Activated B cell treated with CpG ODN at 0.5 μM for 24 hours (primary cell): ENCODE results near the gene PIP5K1B. TPM values are rescaled to one million over a fixed set of nuclear protein-coding genes. Genes with fewer than 3 reads are reported as not detected.

ENCODE experiments used
- ATAC-seq: fragments of 200-7000 bp; cut with Tn5 transposase; one replicate; pipeline ENCODE4 v1.10.0; 2021; ENCODE audit warnings: low read depth, mild to moderate bottlenecking, moderate library complexity
- CTCF ChIA-PET: fragments of 350-600 bp; sonication (Branson Sonifier 250); formaldehyde crosslinking; loops from one replicate; lab custom pipeline; 2021; ENCODE audit warnings: antibody characterized with exemption; lab: Charles Lee
- POLR2A ChIA-PET: fragments of 350-600 bp; sonication (Branson Sonifier 250); formaldehyde crosslinking; loops from one replicate; lab custom pipeline; 2021; ENCODE audit warnings: antibody characterized with exemption; lab: Charles Lee
- DNase-seq: peaks from one replicate; pipeline ENCODE4 v3.0.0; 2022
- H3K27ac Mint-ChIP-seq: one replicate; pipeline ENCODE4 v1.8.0; 2020; ENCODE audit warnings: mixed read lengths
- H3K27me3 Mint-ChIP-seq: one replicate; pipeline ENCODE4 v1.8.0; 2021; ENCODE audit warnings: mixed read lengths
- H3K36me3 Mint-ChIP-seq: one replicate; pipeline ENCODE4 v1.8.0; 2021; ENCODE audit warnings: low read depth, mixed read lengths
- H3K4me1 Mint-ChIP-seq: one replicate; pipeline ENCODE4 v1.8.0; 2021; ENCODE audit warnings: mixed read lengths
- H3K4me3 Mint-ChIP-seq: one replicate; pipeline ENCODE4 v1.8.0; 2020; ENCODE audit warnings: mild to moderate bottlenecking, mixed read lengths
- H3K9me3 Mint-ChIP-seq: one replicate; pipeline ENCODE4 v1.8.0; 2020; ENCODE audit warnings: mixed read lengths
- intact Hi-C: fragments of 100-400 bp; cut with micrococcal nuclease; formaldehyde crosslinking; loops from one replicate; pipeline ENCODE4 v1.15.1; 2024
- total RNA-seq: library from RNA; stranded (reverse); gene quantifications from 2 replicates; pipeline ENCODE4 v1.2.3, GENCODE V29; 2022
- TF ChIP-seq, protein P1 (sequence below): fragments of 200-600 bp; IDR thresholded peaks from one replicate; pipeline ENCODE4 v1.8.0; 2022; ENCODE audit warnings: antibody characterized with exemption, mild to moderate bottlenecking

PIP5K1B gene
- total RNA-seq, 1 donor from 2014 or later: 22.0 TPM

GRCh38 chr9:68832101-68832500 lies 127.1 kb downstream of the PIP5K1B start:
- intact Hi-C loops: loop anchor here (2.0 kb wide), 1 partner anchor 13 kb away; no protein-coding TSS in a partner anchor
- Mint-ChIP-seq H3K36me3 (peaks cover 33% of the 10 kb centered on the region), H3K27ac (no peak overlapping the region), H3K27me3 (no peaks in the 10 kb centered on the region), H3K4me1 (no peaks in the 10 kb centered on the region), H3K4me3 (no peak overlapping the region), H3K9me3 (no peaks in the 10 kb centered on the region)
- ChIA-PET CTCF (no interaction called here), POLR2A (no interaction called here)
- TF ChIP-seq, protein P1, sequence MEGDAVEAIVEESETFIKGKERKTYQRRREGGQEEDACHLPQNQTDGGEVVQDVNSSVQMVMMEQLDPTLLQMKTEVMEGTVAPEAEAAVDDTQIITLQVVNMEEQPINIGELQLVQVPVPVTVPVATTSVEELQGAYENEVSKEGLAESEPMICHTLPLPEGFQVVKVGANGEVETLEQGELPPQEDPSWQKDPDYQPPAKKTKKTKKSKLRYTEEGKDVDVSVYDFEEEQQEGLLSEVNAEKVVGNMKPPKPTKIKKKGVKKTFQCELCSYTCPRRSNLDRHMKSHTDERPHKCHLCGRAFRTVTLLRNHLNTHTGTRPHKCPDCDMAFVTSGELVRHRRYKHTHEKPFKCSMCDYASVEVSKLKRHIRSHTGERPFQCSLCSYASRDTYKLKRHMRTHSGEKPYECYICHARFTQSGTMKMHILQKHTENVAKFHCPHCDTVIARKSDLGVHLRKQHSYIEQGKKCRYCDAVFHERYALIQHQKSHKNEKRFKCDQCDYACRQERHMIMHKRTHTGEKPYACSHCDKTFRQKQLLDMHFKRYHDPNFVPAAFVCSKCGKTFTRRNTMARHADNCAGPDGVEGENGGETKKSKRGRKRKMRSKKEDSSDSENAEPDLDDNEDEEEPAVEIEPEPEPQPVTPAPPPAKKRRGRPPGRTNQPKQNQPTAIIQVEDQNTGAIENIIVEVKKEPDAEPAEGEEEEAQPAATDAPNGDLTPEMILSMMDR: no peak
- ATAC-seq (no peak), DNase-seq (no peak)

DNA sequence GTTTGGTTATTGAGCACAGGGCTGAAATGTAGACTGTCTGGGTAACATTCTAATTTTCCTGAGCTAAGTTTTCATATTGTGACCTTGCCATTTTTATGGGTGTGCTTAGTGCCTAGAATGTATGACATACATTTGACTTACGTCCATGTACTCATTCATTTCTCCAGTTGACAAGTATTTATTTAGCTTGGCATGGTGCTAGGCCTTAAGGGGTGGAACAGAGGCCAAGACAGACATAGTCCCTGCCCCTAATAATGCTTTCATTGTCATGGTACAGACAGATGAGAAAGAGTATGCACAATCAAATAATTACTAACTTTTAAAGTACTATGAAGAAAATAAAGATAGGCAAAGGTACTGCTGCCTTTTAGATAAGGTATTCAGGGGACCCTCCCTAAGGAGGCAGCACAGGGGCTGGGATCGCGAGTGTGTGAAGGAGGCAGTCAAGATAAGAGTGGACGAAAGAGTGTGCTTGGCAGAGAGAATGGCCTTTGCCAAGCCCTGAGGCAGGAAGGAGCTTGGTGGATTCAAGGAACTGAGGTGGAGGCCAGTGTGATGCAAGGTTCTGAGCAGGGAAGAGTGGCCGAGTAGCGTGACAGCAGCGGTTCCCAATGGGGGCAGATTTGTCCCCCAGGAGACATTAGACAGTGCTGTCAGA lies 128.0 kb downstream of the PIP5K1B start:
- H3K27ac Mint-ChIP-seq: no peak overlapping the region
- H3K4me1 Mint-ChIP-seq: no peaks in the 10 kb centered on the region
- ATAC-seq (no peak), DNase-seq (no peak)
- H3K9me3 Mint-ChIP-seq: no peaks in the 10 kb centered on the region
- H3K4me3 Mint-ChIP-seq: no peak overlapping the region
- TF ChIP-seq, protein P1: no peak
- ChIA-PET CTCF (no interaction called here), POLR2A (no interaction called here)
- no peaks in the 10 kb centered on the region for H3K27me3 Mint-ChIP-seq
- peaks cover 31% of the 10 kb centered on the region for H3K36me3 Mint-ChIP-seq
- intact Hi-C loops: loop anchor here (2.0 kb wide), 1 partner anchor 14 kb away; no protein-coding TSS in a partner anchor

DNA sequence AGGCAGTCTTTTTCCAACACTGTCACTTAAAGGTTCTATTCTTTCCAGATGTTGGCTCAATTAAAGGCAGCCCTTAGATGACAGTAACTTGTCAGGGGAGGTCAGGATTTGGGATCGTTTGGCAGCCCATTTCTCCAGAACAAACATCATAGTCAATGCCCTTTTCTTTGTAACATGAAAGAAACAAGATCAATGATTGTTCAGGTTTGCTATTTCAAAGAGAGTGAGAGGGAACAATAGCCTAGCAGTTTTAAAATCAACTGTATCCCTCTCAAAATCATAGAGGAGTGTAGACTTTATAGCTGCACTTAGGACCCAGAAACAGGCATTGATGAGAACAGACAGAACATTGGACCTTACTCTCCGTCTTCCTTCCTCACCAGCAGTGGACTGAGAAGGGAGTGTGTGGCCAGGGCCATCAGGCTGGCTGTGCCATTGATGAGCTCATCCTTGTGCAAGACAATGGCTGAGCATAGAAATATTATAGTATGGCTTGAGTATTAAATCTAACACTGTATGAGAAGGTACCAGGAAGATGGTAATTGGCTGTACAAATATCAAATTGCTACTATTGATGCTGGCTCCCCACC lies 130.0 kb downstream of the PIP5K1B start:
- Mint-ChIP-seq H3K4me1 (no peaks in the 10 kb centered on the region), H3K27ac (no peak overlapping the region), H3K27me3 (no peaks in the 10 kb centered on the region), H3K9me3 (no peaks in the 10 kb centered on the region), H3K36me3 (peaks cover 21% of the 10 kb centered on the region), H3K4me3 (no peak overlapping the region)
- ATAC-seq (no peak), DNase-seq (no peak)
- intact Hi-C loops: no loop called here
- TF ChIP-seq, protein P1: no peak
- ChIA-PET CTCF (no interaction called here), POLR2A (no interaction called here)

- H3K27ac Mint-ChIP-seq: no peak overlapping the region
- TF ChIP-seq, protein P1: no peak
- POLR2A ChIA-PET: no interaction called here
- no peak for DNase-seq
- intact Hi-C loops: no loop called here
- no peak for ATAC-seq
- H3K9me3 Mint-ChIP-seq: no peaks in the 10 kb centered on the region
- H3K4me1 Mint-ChIP-seq: peaks cover 5% of the 10 kb centered on the region
- CTCF ChIA-PET: no interaction called here
- peaks cover 19% of the 10 kb centered on the region for H3K36me3 Mint-ChIP-seq
- H3K4me3 Mint-ChIP-seq: no peak overlapping the region
- no peaks in the 10 kb centered on the region for H3K27me3 Mint-ChIP-seq
Observed at GRCh38 chr9:68836788-68837187, 131.7 kb downstream of the PIP5K1B start.

- Mint-ChIP-seq H3K9me3 (no peaks in the 10 kb centered on the region), H3K4me3 (no peak overlapping the region), H3K4me1 (peaks cover 8% of the 10 kb centered on the region), H3K27ac (no peak overlapping the region), H3K27me3 (no peaks in the 10 kb centered on the region), H3K36me3 (peaks cover 10% of the 10 kb centered on the region)
- ChIA-PET CTCF (no interaction called here), POLR2A (no interaction called here)
- intact Hi-C loops: no loop called here
- ATAC-seq (no peak), DNase-seq (no peak)
- TF ChIP-seq, protein P1: no peak
Observed at GRCh38 chr9:68838245-68838644, 133.2 kb downstream of the PIP5K1B start.
